DND-41 (cell line): ENCODE results near the gene SH3RF3.

Source experiments
- ATAC-seq: fragments of 200-7000 bp; cut with Tn5 transposase; 3 replicates; pipeline ENCODE4 v1.9.1; 2021; ENCODE audit warnings: low read depth; ENCODE audit not compliant: insufficient read depth
- DNase-seq: peaks from one replicate; pipeline ENCODE4 v3.0.0-alpha.2; 2020
- H2AFZ ChIP-seq: 2 replicates; pipeline ENCODE4 v1.6.0; 2012; ENCODE audit warnings: low read depth, low read length
- H3K27ac ChIP-seq: 2 replicates; pipeline ENCODE4 v1.5.1; 2012; ENCODE audit warnings: low read length, inconsistent platforms
- H3K27me3 ChIP-seq: fragments of 200-600 bp; sonication (generic); 2 replicates; pipeline ENCODE4 v1.6.0; 2012; ENCODE audit warnings: low read length, mild to moderate bottlenecking, inconsistent platforms; ENCODE audit not compliant: insufficient read depth, poor library complexity
- H3K36me3 ChIP-seq: 2 replicates; pipeline ENCODE4 v1.5.1; 2012; ENCODE audit warnings: low read length, inconsistent platforms; ENCODE audit not compliant: insufficient read depth
- H3K4me1 ChIP-seq: 2 replicates; pipeline ENCODE4 v1.5.1; 2012; ENCODE audit warnings: mild to moderate bottlenecking, low read length; ENCODE audit not compliant: insufficient read depth
- H3K4me2 ChIP-seq: 2 replicates; pipeline ENCODE4 v1.6.0; 2012; ENCODE audit warnings: mild to moderate bottlenecking, moderate library complexity, low read length, inconsistent platforms; ENCODE audit not compliant: insufficient read depth
- H3K4me3 ChIP-seq, 2 experiments: fragments of 200-600 bp in 1 of 2; shearing (Covaris generic) in 1 of 2; 2 replicates each; pipeline ENCODE4 v1.5.1; 2012 to 2016; ENCODE audit warnings: inconsistent platforms in 2 of 2, low read length in 2 of 2, mild to moderate bottlenecking in 2 of 2, low read depth in 1 of 2, moderate library complexity in 1 of 2
- H3K79me2 ChIP-seq: 2 replicates; pipeline ENCODE4 v1.6.0; 2012; ENCODE audit warnings: low read length, inconsistent platforms; ENCODE audit not compliant: insufficient read depth
- H3K9ac ChIP-seq: 2 replicates; pipeline ENCODE4 v1.6.0; 2012; ENCODE audit warnings: low read depth, mild to moderate bottlenecking, inconsistent platforms, low read length, moderate library complexity
- H3K9me3 ChIP-seq: 2 replicates; pipeline ENCODE4 v1.5.1; 2012; ENCODE audit warnings: low read length, moderate library complexity, mild to moderate bottlenecking, inconsistent platforms; ENCODE audit not compliant: insufficient read depth, severe bottlenecking
- H4K20me1 ChIP-seq: 2 replicates; pipeline ENCODE4 v1.6.0; 2012; ENCODE audit warnings: low read length; ENCODE audit not compliant: insufficient read depth
- CTCF ChIP-seq: IDR thresholded peaks from 2 replicates; pipeline ENCODE4 v1.5.1; 2012; ENCODE audit warnings: borderline replicate concordance, low read length, moderate library complexity, mild to moderate bottlenecking; ENCODE audit not compliant: poor library complexity, severe bottlenecking; ENCODE audit errors: extremely low read depth
- EZH2 ChIP-seq: IDR thresholded peaks from 3 replicates; pipeline ENCODE4 v1.6.1; 2012; ENCODE audit warnings: borderline replicate concordance, low read depth, mild to moderate bottlenecking, moderate library complexity, low read length, inconsistent platforms; ENCODE audit not compliant: severe bottlenecking

Gene SH3RF3

DNA sequence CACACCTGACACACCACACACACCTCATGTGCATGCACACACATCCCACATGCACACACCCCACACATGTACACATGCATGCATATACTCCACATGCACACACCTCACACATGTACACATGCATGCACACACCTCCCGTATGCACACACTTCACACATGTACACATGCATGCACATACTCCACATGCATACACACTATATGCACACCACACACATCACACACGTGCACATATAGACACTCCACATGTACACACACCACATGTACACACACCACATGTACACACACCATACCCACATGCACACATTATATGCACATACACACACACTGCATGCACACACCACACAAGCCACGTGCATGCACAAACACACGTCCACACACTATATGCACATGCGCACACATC, 384.2 kb downstream of the SH3RF3 start:
- no peak overlapping the region for H3K4me3 ChIP-seq
- H3K36me3 ChIP-seq = no peaks in the 10 kb centered on the region
- TF ChIP-seq EZH2 = no peak
- H3K27me3 ChIP-seq = no peaks in the 10 kb centered on the region
- H3K4me1 ChIP-seq = no peaks in the 10 kb centered on the region
- no peak for ATAC-seq
- DNase-seq = no peak
- no peaks in the 10 kb centered on the region for H3K9me3 ChIP-seq
- H3K4me2 ChIP-seq = no peak overlapping the region
- H3K9ac ChIP-seq = no peak overlapping the region
- peaks cover 3% of the 10 kb centered on the region; the same call in 1 of the 2 replicates for H4K20me1 ChIP-seq
- H3K79me2 ChIP-seq = no peaks in the 10 kb centered on the region
- H3K27ac ChIP-seq = no peak overlapping the region
- H2AFZ ChIP-seq = no peak overlapping the region

GRCh38 chr2:109513749-109514588, 385.0 kb downstream of the SH3RF3 start:
- no peaks in the 10 kb centered on the region for H3K36me3 ChIP-seq
- H3K27me3 ChIP-seq = no peaks in the 10 kb centered on the region
- H2AFZ ChIP-seq = no peak overlapping the region
- H3K4me1 ChIP-seq = no peaks in the 10 kb centered on the region
- peak; percentile 9 for DNase-seq
- H3K27ac ChIP-seq = no peak overlapping the region
- H3K9ac ChIP-seq = no peak overlapping the region
- TF ChIP-seq EZH2 = no peak
- TF ChIP-seq CTCF = no peak
- peaks cover 3% of the 10 kb centered on the region; the same call in 1 of the 2 replicates for H4K20me1 ChIP-seq
- H3K79me2 ChIP-seq = no peaks in the 10 kb centered on the region
- ATAC-seq = peak; percentile 47; the same call in 2 of the 3 replicates
- H3K4me2 ChIP-seq = no peak overlapping the region
- H3K9me3 ChIP-seq = no peaks in the 10 kb centered on the region
- H3K4me3 ChIP-seq = no peak overlapping the region

GRCh38 chr2:109514857-109515256, 385.9 kb downstream of the SH3RF3 start:
- no peak overlapping the region for H3K27ac ChIP-seq
- DNase-seq = no peak

More at GRCh38 chr2:109514857-109515256, 385.9 kb downstream of the SH3RF3 start:
- Histone ChIP-seq H3K9me3 (no peaks in the 10 kb centered on the region), H3K79me2 (no peaks in the 10 kb centered on the region), H3K9ac (no peak overlapping the region), H4K20me1 (peaks cover 3% of the 10 kb centered on the region; the same call in 1 of the 2 replicates), H3K27me3 (no peaks in the 10 kb centered on the region), H2AFZ (no peak overlapping the region), H3K4me1 (no peaks in the 10 kb centered on the region), H3K4me2 (no peak overlapping the region), H3K4me3 (no peak overlapping the region), H3K36me3 (no peaks in the 10 kb centered on the region)
- no peak for TF ChIP-seq EZH2
- no peak for TF ChIP-seq CTCF
- ATAC-seq = no peak
